HG03571 (cell line): ENCODE data around the gene DYNC1I1.

ENCODE experiments used
- ATAC-seq: cut with Tn5 transposase; IDR thresholded peaks from one replicate; pipeline ENCODE4 v1.9.1; 2021; ENCODE audit not compliant: unreplicated experiment

The DYNC1I1 gene

DNA sequence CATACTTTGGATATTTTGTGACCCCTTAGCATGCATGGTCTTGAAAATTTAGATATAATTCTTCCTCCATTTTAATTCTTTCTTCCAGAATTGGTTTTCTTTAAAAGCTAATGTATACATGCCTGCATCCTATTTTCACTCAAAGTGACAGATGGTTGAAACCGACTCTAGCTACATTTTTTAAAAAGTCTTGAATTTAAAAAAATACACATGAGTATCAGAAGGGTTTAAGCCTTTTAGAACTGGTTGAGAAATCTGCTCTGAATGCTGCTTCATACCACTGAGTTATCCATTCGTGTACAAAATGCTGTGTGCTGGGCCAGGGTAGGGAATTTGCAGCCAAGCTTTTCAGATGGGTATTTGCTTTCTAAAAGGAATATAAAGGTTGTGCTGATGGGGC, 16.5 kb downstream of the DYNC1I1 start:
- ATAC-seq, result no peak

DNA sequence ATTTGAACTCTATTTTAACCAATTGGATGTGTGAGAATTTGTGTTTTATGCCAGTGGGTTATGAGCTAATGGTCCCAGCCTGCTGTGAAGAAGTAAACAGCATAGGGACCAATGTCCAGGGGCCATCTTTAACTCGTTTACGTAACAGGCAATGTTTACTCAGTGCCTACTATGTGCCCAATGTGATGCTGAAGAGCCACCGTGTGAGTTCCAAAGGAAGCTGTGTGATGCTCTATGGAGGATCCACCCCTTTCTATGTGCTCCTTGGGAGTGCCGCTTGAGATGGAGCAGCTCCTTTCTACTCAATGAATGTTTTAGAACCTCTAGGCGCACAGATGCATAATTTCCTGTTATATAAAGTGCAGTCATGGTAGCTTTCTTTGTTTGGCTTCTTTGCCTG, 21.3 kb downstream of the DYNC1I1 start:
- ATAC-seq, result no peak

DNA sequence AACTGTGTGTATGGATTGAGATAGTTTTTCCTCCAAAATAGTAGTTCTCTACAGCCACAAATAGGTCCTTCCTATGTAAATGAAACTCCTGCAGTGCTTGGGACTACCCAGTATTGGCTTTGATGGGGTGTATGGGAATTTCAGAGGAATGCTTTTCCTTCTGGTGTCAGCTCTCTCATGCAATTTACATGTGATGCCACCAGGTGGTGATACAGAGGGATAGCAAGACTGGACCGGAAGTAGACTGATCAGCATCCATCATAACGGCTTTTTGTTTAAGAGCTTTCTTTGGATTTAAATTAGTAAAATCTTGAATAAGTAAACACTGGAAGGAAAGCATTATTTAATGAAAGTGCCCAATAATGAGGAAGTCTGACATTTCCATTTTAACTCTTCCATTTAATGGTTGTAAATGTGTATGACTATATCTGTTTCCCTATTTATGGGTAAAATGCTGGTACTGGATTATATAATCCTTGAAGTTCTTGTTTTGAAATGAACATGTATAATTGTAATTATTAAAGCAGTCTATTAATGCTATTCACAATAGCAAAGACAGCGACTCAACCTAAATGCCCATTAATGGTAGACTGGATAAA, 22.7 kb downstream of the DYNC1I1 start:
- ATAC-seq, result no peak

DNA sequence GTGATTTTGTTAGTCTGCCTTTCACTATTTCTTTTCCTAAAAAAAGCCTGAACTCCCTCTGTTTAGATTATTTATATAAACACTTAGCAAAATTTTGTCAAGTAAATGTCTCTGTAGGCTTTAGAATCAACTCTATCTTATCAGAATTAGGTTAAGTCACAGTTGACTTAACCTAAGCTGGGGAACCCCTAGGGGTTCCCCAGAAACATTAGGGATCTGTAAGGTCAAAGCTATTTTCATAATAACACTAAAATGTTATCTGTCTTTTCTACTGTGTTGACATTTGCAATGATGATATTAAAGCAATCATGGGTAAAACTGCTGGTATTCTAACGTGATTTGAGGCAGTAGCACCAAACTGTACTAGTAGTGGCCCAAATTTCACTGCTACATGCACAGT, 24.3 kb downstream of the DYNC1I1 start:
- ATAC-seq, result no peak

DNA sequence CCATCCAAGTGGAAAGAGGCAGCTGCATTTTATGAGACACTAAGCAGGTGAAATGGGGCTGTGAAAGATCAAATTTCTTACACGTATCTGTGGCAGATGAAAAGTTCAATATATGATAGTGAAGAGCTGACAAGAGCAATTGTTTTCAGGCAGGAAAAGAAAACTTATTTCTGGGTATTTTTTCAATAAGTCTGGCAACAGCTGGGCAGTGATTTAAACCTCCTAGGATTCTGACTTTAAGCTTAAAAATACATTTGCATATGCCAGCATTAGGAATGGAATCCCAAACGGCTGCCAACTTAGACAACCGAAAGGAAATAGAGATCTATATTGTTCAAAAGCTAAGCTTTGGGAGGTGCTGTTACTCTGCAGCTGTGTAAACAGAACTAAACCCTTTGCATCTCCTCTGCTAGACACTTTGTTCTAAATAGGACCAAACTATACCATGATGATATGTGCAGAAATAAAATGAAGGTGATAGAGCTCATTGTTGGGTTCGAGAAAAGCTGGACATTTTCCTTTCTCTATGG, 26.1 kb downstream of the DYNC1I1 start:
- ATAC-seq, result no peak

DNA sequence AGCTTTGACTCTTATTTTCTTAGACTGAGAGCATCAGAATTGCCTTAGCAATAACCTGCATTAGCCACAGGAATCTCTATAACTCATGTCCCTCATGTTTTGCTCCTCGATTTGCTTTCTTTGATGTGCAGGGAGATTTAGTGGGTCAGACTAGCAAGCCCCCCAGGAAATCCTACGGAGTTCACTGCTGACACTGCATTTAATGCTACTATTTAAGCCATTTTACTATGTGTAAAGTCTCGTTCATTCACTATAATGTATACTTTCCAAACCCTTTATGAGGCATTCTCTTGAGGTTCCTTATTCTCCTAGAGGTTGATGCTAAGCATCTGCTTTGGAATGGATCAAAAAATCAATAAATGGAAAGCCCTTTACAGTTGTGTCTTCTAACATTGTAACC, 28.4 kb downstream of the DYNC1I1 start:
- no peak for ATAC-seq

DNA sequence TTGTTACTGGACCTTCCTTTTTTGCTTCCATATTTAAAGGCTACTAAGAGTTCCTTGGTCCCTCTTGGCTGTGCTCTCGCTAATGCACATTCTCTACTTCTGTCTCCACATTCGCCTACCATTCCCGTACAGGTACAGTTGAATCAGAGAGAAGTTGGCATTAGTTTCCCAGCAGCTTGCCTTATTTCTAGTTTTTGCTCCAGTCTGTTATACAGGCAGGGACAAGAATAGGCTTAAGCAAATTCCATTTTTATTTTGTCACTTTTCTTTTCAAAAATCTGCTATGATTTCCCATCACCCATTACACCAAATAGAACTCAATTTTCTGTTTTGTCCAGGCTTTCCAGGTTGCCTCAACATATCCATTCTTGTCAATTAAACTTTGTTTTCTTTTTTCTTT, 29.9 kb downstream of the DYNC1I1 start:
- ATAC-seq, result no peak

DNA sequence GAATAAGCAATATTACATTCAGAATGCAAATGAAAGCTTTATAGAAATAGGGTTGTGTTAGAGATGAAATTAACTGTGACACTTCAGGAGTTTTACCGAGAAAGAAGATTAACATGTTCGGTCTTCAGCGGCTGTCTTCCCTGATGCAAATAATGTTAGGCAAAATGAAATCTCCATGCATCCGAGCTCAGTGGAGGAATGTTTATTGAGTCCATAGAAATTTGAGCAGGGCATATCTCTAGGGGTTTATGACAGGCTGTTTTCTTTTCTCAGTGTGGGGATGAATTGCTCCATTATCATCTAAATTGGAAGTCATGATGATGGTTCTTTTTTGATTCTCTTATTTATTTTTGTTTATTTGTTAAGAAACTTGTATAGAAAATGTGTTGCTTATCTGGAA, 31.7 kb downstream of the DYNC1I1 start:
- no peak for ATAC-seq

DNA sequence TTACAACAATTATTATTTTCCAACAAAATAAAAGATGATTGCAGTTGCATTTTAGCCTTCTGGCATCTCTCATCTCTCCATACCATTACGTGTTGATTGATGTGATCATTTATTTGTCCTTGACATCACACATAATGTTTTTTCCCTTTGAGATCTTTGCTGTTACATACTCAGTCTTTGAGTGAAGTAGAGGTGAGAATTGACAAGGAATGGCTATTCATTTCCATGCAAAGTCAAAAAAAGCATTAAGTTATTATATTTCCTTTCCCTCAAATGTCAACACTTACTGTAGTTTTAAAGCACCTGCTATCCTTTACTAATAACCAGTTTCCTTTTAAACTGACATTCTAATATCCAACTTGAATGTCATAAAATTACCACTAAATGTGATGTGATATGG, 33.6 kb downstream of the DYNC1I1 start:
- ATAC-seq, result no peak

DNA sequence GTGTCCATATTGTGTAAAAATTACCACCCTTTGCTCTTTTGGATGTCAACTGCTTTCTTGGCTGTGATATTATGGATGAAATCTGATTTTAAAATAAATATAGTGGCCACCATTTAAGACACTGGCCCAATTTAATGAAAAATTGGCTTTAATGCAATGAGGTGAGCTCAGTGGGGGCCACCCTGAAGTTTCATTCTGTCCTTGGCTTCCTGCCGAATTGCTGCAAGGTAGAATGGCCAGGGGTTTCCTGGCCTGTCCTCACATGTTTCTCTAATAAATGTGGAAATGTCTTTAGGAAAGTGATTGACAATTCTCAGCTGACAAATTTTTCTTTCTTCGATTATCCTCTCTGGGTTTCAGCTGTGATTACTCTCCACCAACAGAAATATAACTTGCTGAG, 36.0 kb downstream of the DYNC1I1 start:
- no peak for ATAC-seq

DNA sequence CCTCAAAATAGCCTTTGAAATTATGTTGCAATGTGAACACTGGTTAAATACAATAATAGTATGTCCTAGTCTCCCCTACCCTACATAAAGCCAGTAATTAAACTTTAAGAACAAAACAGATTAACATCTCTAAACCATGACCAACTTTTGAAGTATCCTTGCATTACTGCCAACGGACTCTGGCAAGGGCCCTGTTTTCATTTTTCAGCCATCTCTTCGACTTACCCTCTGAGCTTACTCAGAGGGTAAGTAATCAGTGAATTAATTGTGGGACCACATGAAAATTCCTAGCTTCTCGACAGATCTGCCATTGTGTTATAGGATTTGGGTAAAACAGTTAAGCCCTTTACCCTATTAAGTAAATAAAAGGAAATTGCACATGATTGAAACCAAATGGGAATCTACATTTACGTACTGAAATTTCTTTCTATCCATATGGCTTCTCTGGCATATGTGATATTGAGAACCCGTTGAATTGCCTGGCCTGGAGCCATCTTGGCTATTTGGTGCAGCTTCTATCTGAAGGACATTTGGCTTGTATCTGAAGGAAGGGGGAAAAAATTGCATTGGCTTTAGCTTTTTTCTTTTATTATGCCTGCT, 39.6 kb downstream of the DYNC1I1 start:
- ATAC-seq, result no peak

DNA sequence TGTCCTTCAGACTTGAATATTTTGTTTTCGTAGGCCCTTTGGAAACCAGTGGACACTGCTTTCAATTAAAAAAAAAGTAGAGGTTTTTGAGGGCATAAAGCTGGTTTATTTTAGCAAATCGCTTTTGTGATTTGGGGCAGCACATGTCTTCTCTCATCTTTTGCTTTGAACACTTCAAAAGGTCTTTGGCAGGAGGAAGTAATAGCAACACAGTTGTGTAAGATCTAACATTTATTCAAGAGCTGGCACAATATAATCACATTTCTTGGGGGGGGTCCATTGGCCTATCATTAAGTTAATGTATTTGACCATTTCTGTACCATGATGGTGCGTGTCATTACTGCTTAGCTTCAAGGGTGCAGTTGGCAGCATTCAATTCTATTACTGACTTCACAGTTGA, 42.4 kb downstream of the DYNC1I1 start:
- ATAC-seq, result no peak

DNA sequence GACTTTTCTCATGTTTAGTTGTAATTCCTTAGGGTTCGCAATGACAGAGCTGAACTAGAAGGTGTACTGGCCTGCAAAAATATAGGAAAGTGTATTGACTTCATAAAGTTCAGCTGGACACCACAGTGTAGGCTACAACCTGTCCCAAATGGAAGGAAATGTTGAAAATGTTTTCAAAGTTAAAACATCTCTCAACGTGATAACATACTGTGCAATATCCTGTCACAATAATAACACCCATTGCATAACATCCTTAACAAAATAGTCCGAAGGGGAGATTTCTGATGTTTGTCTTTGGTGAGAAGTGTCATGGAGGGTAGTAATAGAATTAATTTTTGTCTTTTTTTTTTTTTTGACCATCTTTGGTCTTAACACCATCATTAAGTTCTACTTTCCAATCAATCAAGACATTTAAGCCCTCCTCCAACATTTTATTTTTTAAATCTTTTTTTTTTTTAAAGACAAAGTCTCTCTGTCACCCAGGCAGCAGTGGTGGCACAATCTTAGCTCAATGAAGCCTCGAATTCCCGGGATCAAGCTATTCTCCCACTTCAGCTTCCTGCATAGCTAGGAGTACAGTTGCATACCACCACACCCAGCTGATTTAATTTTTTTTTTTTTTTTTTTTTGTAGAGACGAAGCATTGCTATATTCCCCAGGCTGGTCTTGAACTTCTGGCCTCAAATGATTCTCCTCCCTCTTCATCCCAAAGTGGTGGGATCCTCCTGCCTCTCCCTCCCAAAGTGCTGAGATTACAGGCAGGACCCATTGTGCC, 45.7 kb downstream of the DYNC1I1 start:
- ATAC-seq, result no peak

DNA sequence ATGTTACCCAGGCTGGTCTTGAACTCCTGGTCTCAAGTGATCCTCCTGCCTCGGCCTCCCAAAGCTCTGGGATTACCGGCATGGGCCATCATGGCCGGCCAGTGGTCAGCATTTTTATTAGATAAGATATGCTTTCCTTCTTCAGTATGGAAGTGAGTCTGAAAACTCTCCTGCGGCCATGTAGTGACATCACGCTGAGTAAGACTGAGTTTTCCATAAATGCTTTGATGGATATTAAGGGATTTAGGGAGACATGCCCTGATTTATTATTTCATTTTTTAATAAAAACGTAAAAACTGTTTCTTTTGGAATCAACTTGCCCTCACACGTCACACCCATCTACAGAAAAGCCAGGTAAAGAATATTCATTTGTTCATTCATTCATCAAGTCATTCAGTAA, 48.4 kb downstream of the DYNC1I1 start:
- no peak for ATAC-seq

DNA sequence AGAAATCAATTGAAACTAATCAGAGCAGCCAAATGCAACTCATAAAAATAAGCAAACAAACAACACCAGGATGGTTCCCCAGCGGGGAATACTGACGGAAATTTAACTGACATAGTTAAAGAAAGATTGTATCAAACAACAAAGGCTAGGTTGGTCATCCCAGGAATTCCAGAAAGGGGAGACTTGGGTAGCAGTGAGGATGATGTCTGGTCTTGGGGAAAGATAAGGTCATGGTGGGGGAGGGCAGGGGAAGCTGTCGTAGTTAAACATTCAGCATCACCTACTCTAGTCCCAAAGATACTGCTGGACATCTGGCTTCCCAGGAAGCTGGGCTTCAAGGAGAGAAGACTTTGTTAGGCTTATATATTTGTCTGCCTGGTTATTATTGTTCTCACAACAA, 50.4 kb downstream of the DYNC1I1 start:
- no peak for ATAC-seq

DNA sequence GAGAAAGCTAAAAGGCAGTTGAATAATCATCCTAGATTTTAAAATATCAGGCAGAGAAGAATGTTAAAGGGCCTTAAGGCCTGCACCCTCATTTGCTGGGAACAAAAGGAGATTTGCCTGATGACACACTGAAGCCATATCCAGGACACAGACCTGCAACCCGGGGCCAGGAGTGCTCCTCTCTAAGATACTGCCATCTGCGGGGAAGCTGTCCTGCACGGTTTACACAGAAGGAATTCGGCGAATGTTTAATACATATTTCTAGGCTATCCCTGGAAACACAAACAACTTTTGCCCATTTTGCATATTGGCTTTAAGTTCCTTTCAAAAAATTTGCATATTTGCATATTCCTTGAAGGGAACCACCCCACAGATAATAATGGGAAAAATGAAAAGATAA, 52.3 kb downstream of the DYNC1I1 start:
- ATAC-seq, result no peak

DNA sequence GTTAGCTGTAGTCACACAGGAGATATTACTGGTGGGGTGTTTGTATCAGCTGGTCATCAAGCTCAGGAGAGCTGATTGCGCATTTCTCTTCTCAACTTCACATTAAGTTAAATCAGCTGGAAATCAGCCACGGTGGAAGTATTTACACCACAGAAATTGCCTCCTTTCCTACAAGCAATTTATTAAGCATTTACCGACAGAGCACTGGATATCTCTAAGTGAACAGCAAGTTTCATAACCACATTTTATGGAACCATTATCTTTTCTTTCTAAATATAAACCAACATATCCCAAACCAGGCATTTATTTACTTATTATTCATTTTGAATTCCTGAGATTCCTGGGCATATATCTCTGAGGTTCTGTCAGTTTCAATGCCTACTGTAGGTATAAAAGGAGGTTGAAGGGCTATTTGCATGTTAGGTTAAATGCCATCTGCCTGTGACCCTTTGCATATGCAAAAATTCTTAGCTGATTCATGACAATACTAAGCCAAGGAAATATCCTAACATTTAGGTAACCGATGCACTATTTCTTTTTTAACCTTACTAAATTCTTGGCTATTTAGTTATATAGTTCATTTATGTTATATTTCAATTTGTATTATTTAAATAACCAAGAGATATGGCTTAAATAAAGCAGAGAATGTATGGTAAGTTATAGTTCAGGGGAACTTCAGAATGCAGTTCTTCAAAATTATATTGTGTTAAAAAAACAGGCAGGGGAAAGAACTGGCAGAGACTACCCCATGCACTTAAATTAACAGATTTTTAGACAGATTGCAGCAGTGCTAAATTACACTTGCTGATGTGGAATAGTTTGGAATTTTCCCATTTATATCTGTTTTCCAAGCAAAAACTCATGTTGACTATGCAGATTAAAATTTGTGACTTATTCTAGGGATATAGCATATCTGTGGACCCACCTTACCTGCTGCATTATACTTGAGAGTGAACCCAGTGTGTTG, 56.8 kb downstream of the DYNC1I1 start:
- no peak for ATAC-seq

DNA sequence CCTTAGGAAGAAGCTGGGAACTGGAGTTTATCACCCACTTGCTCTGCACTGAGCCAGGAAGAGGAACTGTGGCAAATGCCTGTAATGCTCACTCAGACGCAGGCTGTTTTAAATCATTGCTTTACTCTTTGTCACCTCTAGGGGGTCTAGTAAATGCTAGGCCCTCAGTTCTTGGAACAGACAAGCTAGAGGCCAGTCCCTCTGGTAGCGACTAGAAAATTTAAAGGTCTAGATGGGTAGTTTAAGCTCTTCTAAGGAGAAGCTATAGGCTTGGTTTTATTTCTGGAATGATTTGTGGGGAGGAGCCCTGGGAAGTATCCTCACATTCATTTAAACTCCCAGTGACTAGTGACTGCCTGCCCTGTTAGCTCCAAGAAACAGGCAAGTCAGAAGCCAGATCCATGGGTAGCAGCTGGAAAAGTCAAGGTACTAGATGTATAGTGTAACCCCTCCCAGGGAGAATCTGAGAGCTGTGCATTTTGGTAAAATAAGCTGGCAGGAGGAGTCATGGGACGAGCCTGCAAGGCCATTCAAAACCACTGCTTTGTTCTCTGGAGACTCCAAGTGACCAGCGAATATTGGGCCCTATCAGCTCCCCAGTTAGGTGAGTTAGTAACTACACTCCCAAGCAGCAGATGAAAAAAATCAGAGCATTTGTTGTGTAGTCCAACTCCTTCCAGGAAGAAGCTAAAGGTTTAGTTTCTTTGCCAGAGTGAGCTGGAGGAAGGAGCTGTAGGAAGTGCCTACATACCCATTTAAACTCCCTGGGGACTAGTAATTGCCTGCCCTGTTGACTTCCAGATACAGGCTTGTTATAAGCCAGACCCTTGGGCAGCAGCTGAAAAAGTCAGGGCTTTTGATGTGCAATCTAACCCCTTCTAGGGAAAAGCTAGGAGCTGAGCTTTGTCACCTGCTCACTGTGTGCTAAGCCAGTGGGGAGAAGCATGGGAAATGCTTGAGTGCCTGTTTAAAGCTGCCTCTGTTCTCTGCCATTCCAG, 68.9 kb downstream of the DYNC1I1 start:
- ATAC-seq, result no peak

DNA sequence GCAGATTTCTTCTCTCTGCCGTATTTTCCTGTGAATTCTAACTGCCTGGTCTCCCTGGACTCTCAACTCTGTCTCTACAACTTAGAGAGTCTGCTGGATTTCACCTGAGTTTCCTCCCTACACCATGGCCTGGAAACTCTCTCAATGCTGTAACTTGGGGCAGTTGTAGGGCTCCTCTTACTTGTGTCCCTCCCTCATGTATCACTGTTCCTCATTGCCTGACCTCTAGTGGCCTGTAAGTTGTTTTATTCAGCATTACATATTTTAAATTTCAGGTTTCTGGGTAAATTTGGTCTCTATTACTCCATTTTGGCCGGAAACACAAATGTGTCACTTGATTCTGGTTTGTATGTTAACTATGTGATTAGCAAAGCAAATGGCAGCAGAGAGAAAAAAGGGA, 70.9 kb downstream of the DYNC1I1 start:
- no peak for ATAC-seq

DNA sequence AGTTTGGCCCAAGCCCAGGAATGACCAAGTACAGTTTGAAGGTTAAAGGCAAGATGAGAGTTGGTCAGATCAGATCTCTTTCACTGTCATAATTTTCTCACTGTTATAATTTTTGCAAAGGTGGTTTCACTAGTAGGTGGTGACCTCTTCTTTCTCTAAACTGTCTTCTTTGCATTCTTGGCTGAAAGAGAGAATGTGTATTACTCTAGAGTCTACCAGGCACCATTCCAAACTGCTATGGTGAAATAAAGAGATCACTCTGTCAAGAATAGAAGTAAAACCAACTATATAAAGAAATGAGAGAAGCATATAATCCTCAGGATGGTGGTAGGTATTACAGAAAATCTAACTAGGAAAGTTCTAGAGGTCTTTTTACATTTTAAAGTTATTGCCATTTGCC, 72.7 kb downstream of the DYNC1I1 start:
- ATAC-seq, result no peak
